A549 (cell line): ENCODE results near the gene AJAP1. TPM values are rescaled to one million over a fixed set of nuclear protein-coding genes. Genes with fewer than 3 reads are reported as not detected.
A peak's percentile ranks its signal among the peaks of the same experiment; 100 is the strongest.

Source experiments
- ATAC-seq, 2 experiments: fragments of 200-7000 bp in 1 of 2; fragments of >200 bp in 1 of 2; cut with Nextera tagmentation in 1 of 2; cut with Tn5 transposase in 1 of 2; 3 replicates each; pipeline versions ENCODE4 v1.8.0 to v1.9.1; 2018 to 2020; ENCODE audit warnings: mild to moderate bottlenecking in 1 of 2, moderate library complexity in 1 of 2
- CTCF ChIA-PET: fragments of 300-600 bp; sonication (Branson Sonifier 250); formaldehyde crosslinking; extraction: SDS; loops from one replicate; lab custom pipeline; 2021; ENCODE audit warnings: antibody characterized with exemption, inconsistent platforms; lab: Yijun Ruan, JAX
- POLR2A ChIA-PET: fragments of 350-600 bp; formaldehyde crosslinking; extraction: SDS; loops from one replicate; lab custom pipeline; 2021; ENCODE audit warnings: antibody characterized with exemption, inconsistent platforms; lab: Yijun Ruan, JAX
- DNase-seq, 2 experiments: peaks; one replicate each; pipeline versions ENCODE4 v3.0.0 to v3.0.0-alpha.2; 2011 to 2016; ENCODE audit warnings: low read depth in 1 of 2, low spot score in 1 of 2
- FAIRE-seq: peaks from 2 replicates; lab custom pipeline; 2011; peaks lifted over from hg19 to GRCh38; lab: Jason Lieb, UNC
- H3K27ac ChIP-seq, 2 experiments: fragments of >200 bp; sonication (Bioruptor Twin); formaldehyde crosslinking; 3 replicates each; pipeline ENCODE4 v1.5.1; 2016 to 2017
- H3K4me1 ChIP-seq: fragments of >200 bp; sonication (Bioruptor Twin); formaldehyde crosslinking; 3 replicates; pipeline ENCODE4 v1.6.1; 2016
- H3K4me2 ChIP-seq: fragments of >200 bp; sonication (Bioruptor Twin); formaldehyde crosslinking; 3 replicates; pipeline ENCODE4 v1.6.1; 2016
- H3K4me3 ChIP-seq: fragments of >200 bp; sonication (Bioruptor Twin); formaldehyde crosslinking; 3 replicates; pipeline ENCODE4 v1.5.1; 2016
- H3K9me3 ChIP-seq: fragments of >200 bp; sonication (Bioruptor Twin); formaldehyde crosslinking; 3 replicates; pipeline ENCODE4 v1.6.1; 2016
- BHLHE40 ChIP-seq: IDR thresholded peaks from 2 replicates; pipeline ENCODE4 v1.6.1; 2012; ENCODE audit warnings: low read depth, low read length, inconsistent platforms
- CBX8 ChIP-seq: fragments of 200-600 bp; sonication (generic); IDR thresholded peaks from 2 replicates; pipeline ENCODE4 v1.6.1; 2016
- EHF ChIP-seq: fragments of 250-450 bp; sonication (Bioruptor Pico); IDR thresholded peaks from 2 replicates; pipeline ENCODE4 v1.5.0; 2020; ENCODE audit warnings: mild to moderate bottlenecking
- ELK1 ChIP-seq: fragments of 150-350 bp; IDR thresholded peaks from 2 replicates; pipeline ENCODE4 v1.6.1; 2014; ENCODE audit warnings: low read depth, mild to moderate bottlenecking, low read length
- HOXA7 ChIP-seq: fragments of 250-450 bp; sonication (Bioruptor Pico); IDR thresholded peaks from 2 replicates; pipeline ENCODE4 v1.5.0; 2020; ENCODE audit warnings: mild to moderate bottlenecking, moderate library complexity
- MAFK ChIP-seq: fragments of 450-650 bp; IDR thresholded peaks from 2 replicates; pipeline ENCODE4 v1.6.1; 2014; ENCODE audit not compliant: partially characterized antibody
- NPAS2 ChIP-seq: fragments of 250-450 bp; sonication (Bioruptor Pico); IDR thresholded peaks from 2 replicates; pipeline ENCODE4 v1.8.0; 2022; ENCODE audit warnings: mild to moderate bottlenecking, moderate library complexity, borderline replicate concordance
- RAD21 ChIP-seq, 2 experiments: fragments of >200 bp in 1 of 2; sonication (Bioruptor Twin) in 1 of 2; formaldehyde crosslinking in 1 of 2; IDR thresholded peaks in 1 of 2; conservative IDR thresholded peaks in 1 of 2; 2 replicates in 1 of 2; 3 replicates in 1 of 2; pipeline ENCODE4 v1.6.1; 2012 to 2018; ENCODE audit warnings: inconsistent platforms in 1 of 2
- REST ChIP-seq: fragments of 200-600 bp; sonication (generic); IDR thresholded peaks from 2 replicates; pipeline ENCODE4 v1.6.1; 2016; ENCODE audit warnings: antibody characterized with exemption, mild to moderate bottlenecking, moderate library complexity
- RFX5 ChIP-seq: fragments of 450-650 bp; IDR thresholded peaks from 2 replicates; pipeline ENCODE4 v1.7.1; 2014; ENCODE audit warnings: antibody characterized with exemption, mild to moderate bottlenecking, moderate library complexity
- SREBF2 ChIP-seq: fragments of 450-650 bp; IDR thresholded peaks from 2 replicates; pipeline ENCODE4 v1.6.1; 2014; ENCODE audit warnings: mild to moderate bottlenecking, moderate library complexity
- ZNF302 ChIP-seq: fragments of 250-450 bp; sonication (Bioruptor Pico); IDR thresholded peaks from 2 replicates; pipeline ENCODE4 v1.9.0; 2021; ENCODE audit warnings: inconsistent platforms, mild to moderate bottlenecking, moderate library complexity
- WGBS: methylation state at CpG from one replicate; pipeline ENCODE4 v1.1.6; 2017; ENCODE audit errors: missing lambda C conversion rate; 5-methylcytosine and 5-hydroxymethylcytosine counted together
- polyA plus RNA-seq, 4 experiments: library from polyadenylated mRNA; depleted of rRNA in 3 of 4; stranded (reverse); fragments of >200 nt; fragmentation: RNase III in 1 of 4; extraction: RNeasy Plus Mini Kit Qiagen cat#74134 plus additional on column Dnase treatment in 1 of 4; gene quantifications; 2 replicates in 3 of 4; 3 replicates in 1 of 4; pipeline ENCODE4 v1.2.3, GENCODE V29; 2011 to 2017
- TF ChIP-seq, protein P1 (sequence below): IDR thresholded peaks from 2 replicates; pipeline ENCODE4 v1.6.1; 2012
- TF ChIP-seq, protein P2 (sequence below): fragments of 450-650 bp; IDR thresholded peaks from 2 replicates; pipeline ENCODE4 v1.6.1; 2014; ENCODE audit warnings: antibody characterized with exemption

AJAP1 gene
- polyA plus RNA-seq, 2 of the 4 experiments (the other 2 are of a cell fraction) = not detected

DNA sequence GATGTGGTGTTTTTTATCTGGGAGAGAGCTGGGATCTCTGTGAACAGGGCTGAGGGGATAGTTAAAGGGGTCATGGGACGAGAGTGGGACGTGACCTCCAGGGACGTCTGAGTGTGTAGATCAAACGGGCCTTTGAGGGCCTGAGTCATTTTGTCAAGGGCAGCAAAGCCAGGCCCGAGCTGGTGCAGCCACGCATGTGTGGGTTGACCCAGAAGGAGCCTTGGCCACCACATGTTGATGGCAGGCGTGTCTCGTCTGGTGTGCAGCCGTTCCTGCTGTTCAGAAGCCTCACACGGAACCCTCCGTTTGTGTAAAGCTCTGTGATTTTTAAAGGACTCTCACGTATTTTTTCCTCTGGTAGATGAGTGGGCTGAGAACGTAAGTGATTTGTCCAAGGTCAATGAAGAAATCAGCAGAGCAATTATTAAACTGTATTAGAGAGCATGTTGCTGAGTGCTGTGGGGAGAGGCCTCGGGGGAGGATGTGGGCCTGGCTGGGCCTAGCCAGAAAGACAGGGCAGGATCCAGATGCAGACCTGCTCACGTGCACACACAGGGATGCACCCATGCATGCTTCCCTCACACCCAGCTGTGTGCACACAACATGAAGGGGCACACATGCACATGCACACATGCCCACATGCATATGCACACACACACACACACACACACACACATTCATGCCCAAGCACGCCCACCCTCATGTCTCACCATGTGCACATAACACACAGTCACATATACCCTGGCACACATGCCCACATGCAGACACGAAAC is 89.8 kb downstream of the AJAP1 start (continued):
- TF ChIP-seq REST (no peak), BHLHE40 (no peak), ELK1 (no peak)

GRCh38 chr1:4745560-4745959 is 91.2 kb downstream of the AJAP1 start:
- FAIRE-seq (no peak), ATAC-seq (no peak), DNase-seq (no peak)
- no peak overlapping the region for H3K4me2 ChIP-seq
- 7% methylated on average over 5 of the region's 7 CpGs for WGBS
- H3K27ac ChIP-seq = no peak overlapping the region
- H3K9me3 ChIP-seq = no peaks in the 10 kb centered on the region
- H3K4me3 ChIP-seq = no peak overlapping the region
- no peaks in the 10 kb centered on the region for H3K4me1 ChIP-seq
- POLR2A ChIA-PET = no interaction called here
- CTCF ChIA-PET = no interaction called here
- TF ChIP-seq, protein P1, sequence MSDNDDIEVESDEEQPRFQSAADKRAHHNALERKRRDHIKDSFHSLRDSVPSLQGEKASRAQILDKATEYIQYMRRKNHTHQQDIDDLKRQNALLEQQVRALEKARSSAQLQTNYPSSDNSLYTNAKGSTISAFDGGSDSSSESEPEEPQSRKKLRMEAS = no peak
- TF ChIP-seq, protein P2, sequence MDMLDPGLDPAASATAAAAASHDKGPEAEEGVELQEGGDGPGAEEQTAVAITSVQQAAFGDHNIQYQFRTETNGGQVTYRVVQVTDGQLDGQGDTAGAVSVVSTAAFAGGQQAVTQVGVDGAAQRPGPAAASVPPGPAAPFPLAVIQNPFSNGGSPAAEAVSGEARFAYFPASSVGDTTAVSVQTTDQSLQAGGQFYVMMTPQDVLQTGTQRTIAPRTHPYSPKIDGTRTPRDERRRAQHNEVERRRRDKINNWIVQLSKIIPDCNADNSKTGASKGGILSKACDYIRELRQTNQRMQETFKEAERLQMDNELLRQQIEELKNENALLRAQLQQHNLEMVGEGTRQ = 0 out of 2 replicates have a peak, but pooled peaks have one; percentile 20

DNA sequence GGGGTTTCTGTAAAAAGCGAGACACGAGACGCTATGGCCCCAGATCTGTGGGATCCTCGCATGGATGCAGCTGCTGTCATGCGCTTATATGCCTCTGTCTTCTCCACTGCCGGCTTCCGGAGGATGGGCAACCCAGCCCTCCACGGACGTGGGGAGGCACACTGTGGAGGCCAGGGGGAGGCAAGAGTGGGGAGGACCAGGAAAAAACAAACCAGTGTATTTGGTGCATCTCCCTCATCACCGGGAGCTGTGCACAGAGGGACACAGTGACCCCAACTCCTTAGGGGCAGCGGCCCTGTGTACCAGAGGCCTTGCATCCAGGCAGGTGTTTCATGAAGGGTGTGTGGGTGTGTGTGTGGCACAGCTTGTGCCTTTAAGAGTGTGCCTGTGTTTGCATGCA is 95.0 kb downstream of the AJAP1 start:
- ChIA-PET POLR2A (no interaction called here), CTCF (no interaction called here)
- TF ChIP-seq RFX5 = no peak
- H3K27ac ChIP-seq = no peak overlapping the region
- ATAC-seq (no peak), FAIRE-seq (no peak), DNase-seq (no peak)
- WGBS = 47% methylated on average over 7 of the region's 11 CpGs
- no peaks in the 10 kb centered on the region for H3K4me1 ChIP-seq
- no peak overlapping the region for H3K4me2 ChIP-seq
- no peaks in the 10 kb centered on the region for H3K9me3 ChIP-seq
- H3K4me3 ChIP-seq = no peak overlapping the region

- POLR2A ChIA-PET = no interaction called here
- no peak for DNase-seq
- CTCF ChIA-PET = no interaction called here
- 8% methylated on average over 3 of the region's 3 CpGs for WGBS
- Histone ChIP-seq H3K4me1 (no peaks in the 10 kb centered on the region), H3K4me2 (no peak overlapping the region), H3K27ac (no peak overlapping the region), H3K9me3 (no peaks in the 10 kb centered on the region), H3K4me3 (no peak overlapping the region)
- no peak for ATAC-seq
- FAIRE-seq = no peak
- TF ChIP-seq CBX8 (no peak), RAD21 (conservative IDR thresholded peaks at IDR 0.05 in 1 of 2, IDR thresholded peaks at IDR 0.05 in 1 of 2) (no peak), HOXA7 (no peak), NPAS2 (CRISPR knock-in tag) (no peak), SREBF2 (no peak), MAFK (no peak), ZNF302 (CRISPR knock-in tag) (no peak), EHF (CRISPR knock-in tag) (no peak)
Observed at GRCh38 chr1:4750177-4750576, 95.8 kb downstream of the AJAP1 start.
